H1 (cell line): ENCODE results near the gene CCNY. TPM values are rescaled to one million over a fixed set of nuclear protein-coding genes. Genes with fewer than 3 reads are reported as not detected.

Source experiments
- CTCF ChIA-PET: fragments of 300-600 bp; sonication (Branson Sonifier 250); formaldehyde crosslinking; loops from one replicate; lab custom pipeline; 2021; ENCODE audit not compliant: partially characterized antibody; lab: Charles Lee
- POLR2A ChIA-PET: fragments of 300-600 bp; sonication (Branson Sonifier 250); formaldehyde crosslinking; loops from one replicate; lab custom pipeline; 2021; ENCODE audit warnings: inconsistent platforms; ENCODE audit not compliant: partially characterized antibody; lab: Charles Lee
- DNase-seq, 2 experiments: peaks; one replicate each; pipeline versions ENCODE4 v3.0.0 to v3.0.0-alpha.2; 2010 to 2022; ENCODE audit warnings: low spot score in 2 of 2, low read depth in 1 of 2, mixed read lengths in 1 of 2
- FAIRE-seq: peaks from 2 replicates; lab custom pipeline; 2011; peaks lifted over from hg19 to GRCh38; lab: Jason Lieb, UNC
- H2AFZ ChIP-seq: 2 replicates; pipeline ENCODE4 v1.8.1; 2012; ENCODE audit warnings: low read length, inconsistent platforms
- H2AK5ac ChIP-seq: 2 replicates; pipeline ENCODE4 v1.6.1; 2013; ENCODE audit warnings: low read depth, low read length
- H2BK120ac ChIP-seq: replicated peaks from 2 replicates; pipeline ENCODE3; 2013; ENCODE audit warnings: low read depth, low read length, inconsistent platforms
- H2BK12ac ChIP-seq: 2 replicates; pipeline ENCODE4 v1.6.1; 2013; ENCODE audit warnings: low read depth, low read length
- H2BK15ac ChIP-seq: 2 replicates; pipeline ENCODE4 v1.6.1; 2013; ENCODE audit warnings: low read length
- H2BK20ac ChIP-seq: 2 replicates; pipeline ENCODE4 v1.6.1; 2013; ENCODE audit warnings: low read length
- H2BK5ac ChIP-seq: 2 replicates; pipeline ENCODE4 v1.6.1; 2013; ENCODE audit warnings: low read depth, low read length
- H3K14ac ChIP-seq: 2 replicates; pipeline ENCODE4 v1.6.1; 2013; ENCODE audit warnings: inconsistent platforms; ENCODE audit not compliant: insufficient read length
- H3K18ac ChIP-seq: 2 replicates; pipeline ENCODE4 v1.6.1; 2013; ENCODE audit warnings: low read length; ENCODE audit errors: extremely low read depth
- H3K23ac ChIP-seq: 2 replicates; pipeline ENCODE4 v1.6.1; 2013; ENCODE audit warnings: inconsistent platforms; ENCODE audit not compliant: insufficient read length
- H3K23me2 ChIP-seq: 2 replicates; pipeline ENCODE4 v1.6.1; 2013; ENCODE audit warnings: low read depth, low read length
- H3K27ac ChIP-seq: 2 replicates; pipeline ENCODE4 v1.6.1; 2011; ENCODE audit warnings: low read depth, low read length, inconsistent platforms
- H3K27me3 ChIP-seq, 4 experiments: replicated peaks in 1 of 4; 1 replicate in 1 of 4; 2 replicates in 3 of 4; pipeline versions ENCODE4 v1.6.1 to v1.8.1; 2011 to 2013; ENCODE audit warnings: low read length in 3 of 4, mild to moderate bottlenecking in 3 of 4, inconsistent platforms in 2 of 4, mixed read lengths in 2 of 4, moderate library complexity in 1 of 4; ENCODE audit not compliant: control insufficient read depth in 3 of 4, insufficient read depth in 3 of 4; ENCODE audit errors: extremely low read depth in 1 of 4
- H3K36me3 ChIP-seq, 4 experiments: 2 replicates each; pipeline versions ENCODE4 v1.6.1 to v1.8.1; 2011 to 2013; ENCODE audit warnings: mild to moderate bottlenecking in 4 of 4, low read length in 3 of 4, moderate library complexity in 2 of 4, control low read depth in 1 of 4, inconsistent platforms in 1 of 4; ENCODE audit not compliant: insufficient read depth in 4 of 4, control insufficient read depth in 2 of 4
- H3K4ac ChIP-seq: replicated peaks from 2 replicates; pipeline ENCODE3; 2013; ENCODE audit warnings: low read length, low read depth, mixed read lengths, inconsistent platforms; ENCODE audit not compliant: insufficient read length
- H3K4me1 ChIP-seq, 4 experiments: replicated peaks in 1 of 4; 1 replicate in 1 of 4; 2 replicates in 3 of 4; pipeline versions ENCODE4 v1.6.1 to v1.8.1; 2011 to 2013; ENCODE audit warnings: low read length in 3 of 4, inconsistent platforms in 2 of 4, mixed read lengths in 1 of 4; ENCODE audit not compliant: insufficient read depth in 4 of 4, control insufficient read depth in 3 of 4
- H3K4me2 ChIP-seq, 2 experiments: 2 replicates each; pipeline versions ENCODE4 v1.6.1 to v1.8.1; 2011 to 2013; ENCODE audit warnings: low read depth in 2 of 2, low read length in 2 of 2, control low read depth in 1 of 2, inconsistent platforms in 1 of 2, mild to moderate bottlenecking in 1 of 2; ENCODE audit not compliant: insufficient read depth in 1 of 2
- H3K4me3 ChIP-seq, 4 experiments: fragments of 200-600, 300-600 bp in 1 of 4; sonication (generic), shearing (Covaris generic), sonication (Bioruptor Twin) in 1 of 4; 2 replicates each; pipeline versions ENCODE4 v1.5.1 to v1.8.1; 2011 to 2016; ENCODE audit warnings: low read length in 4 of 4, low read depth in 3 of 4, control low read depth in 2 of 4, inconsistent platforms in 2 of 4, mild to moderate bottlenecking in 2 of 4, mixed read lengths in 1 of 4, moderate library complexity in 1 of 4; ENCODE audit not compliant: insufficient read depth in 2 of 4; ENCODE audit errors: extremely low read depth in 1 of 4
- H3K56ac ChIP-seq: replicated peaks from 2 replicates; pipeline ENCODE3; 2013; ENCODE audit warnings: low read depth, mild to moderate bottlenecking, mixed read lengths, low read length, inconsistent platforms; ENCODE audit not compliant: insufficient read length
- H3K79me1 ChIP-seq: 2 replicates; pipeline ENCODE4 v1.6.1; 2013; ENCODE audit warnings: low read depth, low read length, control low read depth
- H3K79me2 ChIP-seq, 2 experiments: 2 replicates each; pipeline versions ENCODE4 v1.6.1 to v1.8.1; 2012 to 2013; ENCODE audit warnings: low read length in 2 of 2, mild to moderate bottlenecking in 2 of 2, inconsistent platforms in 1 of 2; ENCODE audit not compliant: insufficient read depth in 2 of 2, control insufficient read depth in 1 of 2
- H3K9ac ChIP-seq, 4 experiments: replicated peaks in 1 of 4; 1 replicate in 1 of 4; 2 replicates in 3 of 4; pipeline versions ENCODE4 v1.6.1 to v1.8.1; 2011 to 2013; ENCODE audit warnings: low read depth in 3 of 4, low read length in 3 of 4, control low read depth in 2 of 4, mild to moderate bottlenecking in 2 of 4, moderate library complexity in 2 of 4, inconsistent platforms in 1 of 4; ENCODE audit errors: extremely low read depth in 1 of 4
- H3K9me3 ChIP-seq, 2 experiments: 2 replicates each; pipeline versions ENCODE4 v1.6.1 to v1.8.1; 2012 to 2013; ENCODE audit warnings: mild to moderate bottlenecking in 2 of 2, moderate library complexity in 2 of 2, control low read depth in 1 of 2, inconsistent platforms in 1 of 2, low read depth in 1 of 2, low read length in 1 of 2, mixed read lengths in 1 of 2; ENCODE audit not compliant: insufficient read depth in 2 of 2
- H4K20me1 ChIP-seq, 2 experiments: replicated peaks in 1 of 2; 2 replicates each; pipeline versions ENCODE3 to v1.8.1; 2011 to 2013; ENCODE audit warnings: inconsistent platforms in 2 of 2, low read length in 2 of 2, mild to moderate bottlenecking in 1 of 2; ENCODE audit not compliant: insufficient read depth in 2 of 2, control insufficient read depth in 1 of 2
- H4K5ac ChIP-seq: 2 replicates; pipeline ENCODE4 v1.6.1; 2013; ENCODE audit warnings: low read length, low read depth, mixed read lengths, inconsistent platforms; ENCODE audit not compliant: insufficient read length
- H4K8ac ChIP-seq: 2 replicates; pipeline ENCODE4 v1.8.0; 2013; ENCODE audit warnings: mild to moderate bottlenecking, moderate library complexity, low read length, inconsistent platforms; ENCODE audit not compliant: insufficient read depth; ENCODE audit errors: extremely low read depth
- H4K91ac ChIP-seq: replicated peaks from 2 replicates; pipeline ENCODE3; 2013; ENCODE audit warnings: low read length, mixed read lengths, inconsistent platforms; ENCODE audit not compliant: insufficient read length
- BCL11A ChIP-seq, 2 experiments: IDR thresholded peaks; one replicate each; pipeline ENCODE4 v1.6.1; 2011; ENCODE audit warnings: low read depth in 2 of 2, low read length in 2 of 2, mild to moderate bottlenecking in 2 of 2
- CHD1 ChIP-seq: IDR thresholded peaks from 2 replicates; pipeline ENCODE4 v1.6.1; 2012; ENCODE audit warnings: low read depth, low read length, improper control_type of control experiment
- SIN3A ChIP-seq, 2 experiments: IDR thresholded peaks in 1 of 2; conservative IDR thresholded peaks in 1 of 2; 2 replicates each; pipeline ENCODE4 v1.6.1; 2011 to 2012; ENCODE audit warnings: low read length in 2 of 2, improper control_type of control experiment in 1 of 2, low read depth in 1 of 2, mild to moderate bottlenecking in 1 of 2
- SIX5 ChIP-seq: IDR thresholded peaks from 2 replicates; pipeline ENCODE4 v1.6.1; 2011; ENCODE audit warnings: mild to moderate bottlenecking, low read depth, low read length
- SP2 ChIP-seq: IDR thresholded peaks from 2 replicates; pipeline ENCODE4 v1.6.1; 2012; ENCODE audit warnings: mild to moderate bottlenecking, low read length, inconsistent platforms
- SUZ12 ChIP-seq: fragments of 200-600 bp; sonication (generic); IDR thresholded peaks from 2 replicates; pipeline ENCODE4 v1.6.1; 2012; ENCODE audit warnings: mild to moderate bottlenecking, inconsistent platforms, low read length, moderate library complexity, mixed read lengths
- TBP ChIP-seq: IDR thresholded peaks from 2 replicates; pipeline ENCODE4 v1.6.1; 2011; ENCODE audit warnings: low read depth, low read length, improper control_type of control experiment
- TCF12 ChIP-seq: IDR thresholded peaks from 2 replicates; pipeline ENCODE4 v1.6.1; 2011; ENCODE audit warnings: low read depth, mild to moderate bottlenecking, low read length
- TEAD4 ChIP-seq: IDR thresholded peaks from 2 replicates; pipeline ENCODE4 v1.6.1; 2012; ENCODE audit warnings: low read depth, low read length, inconsistent platforms, mixed read lengths
- YY1 ChIP-seq: IDR thresholded peaks from 2 replicates; pipeline ENCODE4 v1.6.1; 2011; ENCODE audit warnings: low read depth, mild to moderate bottlenecking, low read length
- WGBS, 2 experiments: shearing (Covaris generic) in 1 of 2; methylation state at CpG; one replicate each; pipeline versions ENCODE4 v1.1.6 to v1.1.7; 2013 to 2015; ENCODE audit warnings: low lambda C conversion rate in 2 of 2, mixed read lengths in 2 of 2, inconsistent platforms in 1 of 2, low coverage in 1 of 2, missing lambda C conversion rate in 1 of 2; ENCODE audit not compliant: insufficient replicate concordance in 2 of 2, insufficient coverage in 1 of 2, insufficient read length in 1 of 2; ENCODE audit errors: extremely low coverage in 1 of 2, missing lambda C conversion rate in 1 of 2; 5-methylcytosine and 5-hydroxymethylcytosine counted together
- polyA plus RNA-seq, 7 experiments: library from polyadenylated mRNA; depleted of rRNA in 3 of 7; stranded (reverse) in 5 of 7; unstranded in 2 of 7; fragments of >200 nt in 5 of 7; fragments of 200-250 nt in 2 of 7; gene quantifications; 1 replicate in 5 of 7; 2 replicates in 1 of 7; 4 replicates in 1 of 7; pipeline versions ENCODE4 v1.2.1 to v1.2.3, GENCODE V29; 2011 to 2013; ENCODE audit warnings: missing spikeins in 2 of 7, mixed read lengths in 2 of 7
- total RNA-seq: library from RNA; stranded (reverse); fragmentation: NEBNext Ultra II Directional; extraction: Animal tissue kit (Norgen Biotek cat#: 25700); gene quantifications from 2 replicates; pipeline ENCODE4 v1.2.1, GENCODE V29; 2021
- TF ChIP-seq, protein P1 (sequence below): IDR thresholded peaks from 2 replicates; pipeline ENCODE4 v1.6.1; 2011; ENCODE audit warnings: low read depth, mild to moderate bottlenecking, low read length; ENCODE audit not compliant: insufficient read depth

Gene CCNY
- total and polyA plus RNA-seq, 2 of the 8 experiments (the other 6 are each of a cell fraction or from before 2014, with no cell fraction given) = 25.3 to 68.2 TPM

DNA sequence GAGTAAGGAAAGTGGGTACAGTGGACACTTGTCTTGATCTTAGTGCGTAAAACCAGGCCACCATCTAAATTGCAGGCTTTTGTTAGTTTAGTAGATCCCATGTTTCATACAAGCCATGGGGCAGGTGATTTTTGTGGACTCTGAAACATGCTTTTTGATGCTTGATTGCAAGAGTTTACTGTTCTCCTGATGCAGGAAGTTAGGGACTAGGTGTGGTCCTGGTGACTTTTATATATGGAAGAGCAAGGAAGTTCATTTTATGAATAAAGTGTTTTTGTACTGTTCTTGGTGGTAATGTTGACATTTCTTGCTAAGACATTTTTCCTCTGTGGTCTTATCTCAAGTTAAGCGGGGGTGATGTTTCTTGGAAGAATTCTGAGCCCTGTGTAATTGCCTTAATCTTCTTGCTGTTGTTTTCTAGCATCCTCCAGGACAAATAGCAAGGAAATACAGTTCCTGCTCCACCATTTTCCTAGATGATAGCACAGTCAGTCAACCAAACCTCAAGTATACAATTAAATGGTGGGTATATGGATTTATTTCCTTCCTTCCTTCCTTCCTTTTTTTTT is 179.9 kb downstream of the CCNY start:
- no peak overlapping the region for H2AK5ac ChIP-seq
- H2BK5ac ChIP-seq = no peak overlapping the region
- no peak for FAIRE-seq
- H3K18ac ChIP-seq = no peak overlapping the region
- H3K4me1 ChIP-seq = peaks cover 0 to 9% (median 6%) of the 10 kb centered on the region in 4 experiments; a peak in 6 of 7 replicates
- H3K9me3 ChIP-seq = no peaks in the 10 kb centered on the region
- no peak overlapping the region for H4K5ac ChIP-seq
- H3K27me3 ChIP-seq = no peaks in the 10 kb centered on the region
- no peak overlapping the region for H3K56ac ChIP-seq
- peaks cover 0 to 6% of the 10 kb centered on the region in 2 experiments; a peak in 1 of 4 replicates for H3K79me2 ChIP-seq
- no peak overlapping the region for H3K14ac ChIP-seq
- no peak for DNase-seq
- H3K36me3 ChIP-seq = no peaks in the 10 kb centered on the region
- no peak overlapping the region for H2BK120ac ChIP-seq
- H3K4me2 ChIP-seq = no peak overlapping the region
- no peak overlapping the region for H3K4me3 ChIP-seq
- peaks cover 0 to 2% of the 10 kb centered on the region in 2 experiments for H4K20me1 ChIP-seq
- no peak overlapping the region for H4K91ac ChIP-seq
- H4K8ac ChIP-seq = no peak overlapping the region
- H3K9ac ChIP-seq = no peak overlapping the region
- H2BK20ac ChIP-seq = no peak overlapping the region
- WGBS, 2 experiments = 98% methylated on average over 2 of the region's 2 CpGs; no CpG with 5 or more reads in 1 of the 2 experiments
- H3K27ac ChIP-seq = no peak overlapping the region
- ChIA-PET CTCF (no interaction called here), POLR2A (no interaction called here)
- TF ChIP-seq SIX5 (no peak), BCL11A (IDR thresholded peaks at IDR 0.05; ENCODE audit: low read depth in 2 of 2, low read length in 2 of 2) (no peak), YY1 (no peak), TCF12 (no peak), SP2 (no peak), CHD1 (no peak), TBP (no peak), TEAD4 (no peak), SUZ12 (no peak), SIN3A (conservative IDR thresholded peaks at IDR 0.05 in 1 of 2, IDR thresholded peaks at IDR 0.05 in 1 of 2; ENCODE audit: low read depth in 1 of 2, low read length in 2 of 2) (no peak)
- TF ChIP-seq, protein P1, sequence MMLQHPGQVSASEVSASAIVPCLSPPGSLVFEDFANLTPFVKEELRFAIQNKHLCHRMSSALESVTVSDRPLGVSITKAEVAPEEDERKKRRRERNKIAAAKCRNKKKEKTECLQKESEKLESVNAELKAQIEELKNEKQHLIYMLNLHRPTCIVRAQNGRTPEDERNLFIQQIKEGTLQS = no peak
- H3K23me2 ChIP-seq = no peaks in the 10 kb centered on the region
- H2BK15ac ChIP-seq = no peak overlapping the region
- no peak overlapping the region for H3K23ac ChIP-seq
- H2BK12ac ChIP-seq = no peak overlapping the region
- no peak overlapping the region for H3K4ac ChIP-seq
- H2AFZ ChIP-seq = no peak overlapping the region
- H3K79me1 ChIP-seq = no peaks in the 10 kb centered on the region; the same call in none of the 2 replicates
